MM.1S (cell line): ENCODE measurements around the gene NCOA5.

Experiments used
- EZH2 ChIP-seq: fragments of 300-600 bp; sonication (generic); optimal IDR thresholded peaks from 2 replicates; pipeline ENCODE3; 2017; ENCODE audit warnings: low read depth, mild to moderate bottlenecking, antibody characterized with exemption, low read length, mixed read lengths
- TF ChIP-seq, protein P1 (sequence below): fragments of 300-600 bp; sonication (generic); IDR thresholded peaks from 2 replicates; pipeline ENCODE4 v1.5.1; 2016; ENCODE audit warnings: antibody characterized with exemption, low read length, mixed read lengths

DNA sequence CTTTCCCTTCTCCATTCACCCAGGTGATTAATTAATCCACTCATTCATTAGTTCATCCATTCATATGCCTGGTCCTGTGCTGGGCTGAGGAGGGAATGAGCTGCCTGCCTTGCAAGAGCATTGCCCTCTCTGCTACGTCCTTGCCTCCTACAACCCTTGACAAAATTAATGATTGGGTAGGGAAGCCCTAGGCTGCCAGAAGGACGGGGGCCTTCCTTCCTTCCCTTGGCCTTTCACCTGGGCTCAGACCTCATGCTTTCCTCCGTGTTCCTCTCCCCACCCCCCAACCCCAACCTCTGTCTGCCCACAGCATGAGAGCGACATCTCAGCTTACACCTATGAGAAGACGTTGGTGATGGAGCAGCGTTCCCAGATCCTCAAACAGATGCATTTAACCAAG lies 35.2 kb downstream of the NCOA5 start:
- TF ChIP-seq, protein P1, sequence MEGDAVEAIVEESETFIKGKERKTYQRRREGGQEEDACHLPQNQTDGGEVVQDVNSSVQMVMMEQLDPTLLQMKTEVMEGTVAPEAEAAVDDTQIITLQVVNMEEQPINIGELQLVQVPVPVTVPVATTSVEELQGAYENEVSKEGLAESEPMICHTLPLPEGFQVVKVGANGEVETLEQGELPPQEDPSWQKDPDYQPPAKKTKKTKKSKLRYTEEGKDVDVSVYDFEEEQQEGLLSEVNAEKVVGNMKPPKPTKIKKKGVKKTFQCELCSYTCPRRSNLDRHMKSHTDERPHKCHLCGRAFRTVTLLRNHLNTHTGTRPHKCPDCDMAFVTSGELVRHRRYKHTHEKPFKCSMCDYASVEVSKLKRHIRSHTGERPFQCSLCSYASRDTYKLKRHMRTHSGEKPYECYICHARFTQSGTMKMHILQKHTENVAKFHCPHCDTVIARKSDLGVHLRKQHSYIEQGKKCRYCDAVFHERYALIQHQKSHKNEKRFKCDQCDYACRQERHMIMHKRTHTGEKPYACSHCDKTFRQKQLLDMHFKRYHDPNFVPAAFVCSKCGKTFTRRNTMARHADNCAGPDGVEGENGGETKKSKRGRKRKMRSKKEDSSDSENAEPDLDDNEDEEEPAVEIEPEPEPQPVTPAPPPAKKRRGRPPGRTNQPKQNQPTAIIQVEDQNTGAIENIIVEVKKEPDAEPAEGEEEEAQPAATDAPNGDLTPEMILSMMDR = no peak
- TF ChIP-seq EZH2 = no peak
